HuH-7.5 (cell line): ENCODE results near the gene PCGF2.

ENCODE experiments used
- DNase-seq: peaks from one replicate; pipeline ENCODE4 v3.0.0; 2011; ENCODE audit warnings: low spot score

Gene PCGF2

DNA sequence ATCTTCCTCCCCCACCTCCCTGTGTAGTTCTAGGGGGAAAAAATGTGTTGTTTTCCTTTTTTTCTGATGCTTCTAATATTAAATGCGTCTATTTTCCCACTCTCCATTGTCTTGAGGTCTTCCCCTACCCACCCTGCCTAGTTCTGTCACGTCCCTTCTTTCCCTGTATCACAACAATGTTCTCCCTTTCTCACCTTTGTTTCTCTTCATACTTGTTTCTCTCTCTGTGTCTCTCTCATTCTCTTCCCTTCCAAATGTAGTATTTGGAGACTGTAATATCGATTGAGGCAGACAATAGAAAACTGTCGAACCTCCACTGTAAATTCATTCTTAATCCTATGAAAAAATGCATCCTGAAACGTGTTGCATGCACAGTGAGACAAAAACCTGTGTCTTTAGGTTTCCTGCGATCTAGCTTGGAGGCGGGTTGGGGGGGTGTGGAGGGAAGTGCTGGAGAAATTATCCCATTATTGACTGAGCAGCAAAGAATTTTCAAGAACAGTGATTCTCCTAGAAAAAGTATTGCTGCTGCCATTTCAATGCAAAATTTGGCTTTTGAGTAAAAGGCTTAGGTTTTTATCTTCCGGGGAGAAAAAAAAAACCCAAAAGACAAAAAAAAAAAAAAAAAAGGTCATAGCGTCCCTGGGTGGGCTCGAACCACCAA is 3.1 kb upstream of the PCGF2 start:
- DNase-seq = no peak

DNA sequence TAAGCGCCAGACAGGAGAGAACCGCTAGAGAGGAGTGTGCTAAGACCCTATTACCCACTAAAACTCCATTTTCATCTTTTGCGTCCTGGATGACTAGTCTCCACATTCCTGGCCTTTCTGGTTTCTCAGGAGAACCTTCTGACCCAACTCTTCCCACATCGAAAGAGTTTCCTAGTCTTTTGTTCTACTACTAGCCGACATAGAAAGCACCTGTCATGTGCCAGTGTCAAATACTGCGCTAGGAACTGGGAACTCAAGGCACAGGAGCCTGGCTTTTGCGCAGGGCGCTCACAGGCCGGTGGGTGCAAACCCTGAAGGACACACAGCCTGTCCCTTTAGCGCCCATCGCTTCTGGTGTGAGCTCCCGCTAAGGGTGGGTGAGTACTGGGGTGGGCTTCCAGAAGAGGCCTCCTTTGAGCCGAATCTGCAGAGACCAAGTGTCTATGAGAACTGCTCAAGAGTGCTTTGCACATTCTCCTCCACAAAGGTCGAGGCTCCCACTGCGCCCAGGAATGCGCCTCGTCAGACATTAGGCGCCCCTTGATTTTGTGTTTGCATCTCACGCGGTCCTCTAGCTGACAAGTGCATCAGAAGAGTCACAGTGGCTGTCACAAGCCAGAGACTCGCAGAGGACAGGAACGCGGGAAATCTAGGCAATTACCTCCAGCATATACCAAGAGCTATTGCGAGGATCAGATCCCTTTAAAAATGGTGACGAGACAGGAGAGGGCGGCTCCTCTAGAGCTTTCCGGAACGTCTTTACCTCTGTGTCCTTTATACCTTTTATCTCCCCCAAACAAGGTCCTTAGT is 2.4 kb upstream of the PCGF2 start:
- DNase-seq = no peak

DNA sequence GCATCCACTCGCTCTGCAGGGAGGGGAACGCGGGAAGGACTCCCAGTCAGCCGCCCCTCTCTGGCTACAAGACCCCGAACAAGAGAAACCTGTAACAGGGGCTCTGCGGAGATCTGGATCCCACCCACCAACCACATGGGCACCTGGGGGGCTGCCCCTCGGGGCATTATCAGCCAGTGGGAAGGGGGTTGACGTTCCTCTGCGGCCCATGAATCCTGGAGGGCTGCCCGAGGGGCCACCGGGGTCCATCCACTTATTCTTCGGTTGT is 1.8 kb upstream of the PCGF2 start:
- no peak for DNase-seq

DNA sequence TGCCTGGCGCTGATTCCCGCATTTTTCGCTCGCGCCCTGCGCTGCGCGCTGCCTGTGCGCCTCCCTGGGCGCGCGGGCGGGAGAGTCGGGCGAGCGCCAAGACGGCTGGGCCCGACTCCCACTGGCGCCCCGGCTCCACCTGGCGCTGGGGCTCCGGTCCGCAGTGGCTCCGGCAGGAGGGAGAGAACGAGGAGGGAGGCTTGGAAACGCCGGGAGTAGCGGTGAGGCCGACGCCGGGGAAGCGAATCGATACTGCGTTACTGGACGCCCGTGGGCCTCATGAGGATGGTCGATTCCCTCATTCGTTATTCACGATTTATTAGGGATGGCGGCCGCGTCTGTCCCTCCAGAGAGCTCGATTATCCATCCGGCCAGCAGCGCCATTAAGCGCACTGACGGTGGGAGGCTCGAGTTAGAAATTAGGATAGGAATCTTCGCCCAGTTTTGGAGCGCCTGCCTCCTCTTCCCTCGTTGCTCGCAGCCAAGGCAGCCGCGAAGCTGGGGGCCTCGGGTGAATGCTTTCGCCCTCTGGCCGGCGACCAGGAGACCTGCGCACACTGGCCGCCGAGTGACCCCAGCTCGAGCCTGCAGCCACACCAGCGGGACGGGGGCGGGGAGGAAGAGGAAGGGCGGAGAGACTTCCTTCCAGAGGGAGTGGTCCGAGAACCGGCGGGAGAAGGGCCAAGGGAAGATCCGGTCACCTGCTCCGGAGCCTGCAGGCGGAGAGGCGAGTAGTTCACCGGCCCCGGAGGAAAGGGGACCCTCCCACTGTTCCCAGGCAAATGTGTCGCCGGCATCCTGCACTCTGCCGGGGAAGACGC is 1.3 kb upstream of the PCGF2 start:
- peak; percentile 50 for DNase-seq

DNA sequence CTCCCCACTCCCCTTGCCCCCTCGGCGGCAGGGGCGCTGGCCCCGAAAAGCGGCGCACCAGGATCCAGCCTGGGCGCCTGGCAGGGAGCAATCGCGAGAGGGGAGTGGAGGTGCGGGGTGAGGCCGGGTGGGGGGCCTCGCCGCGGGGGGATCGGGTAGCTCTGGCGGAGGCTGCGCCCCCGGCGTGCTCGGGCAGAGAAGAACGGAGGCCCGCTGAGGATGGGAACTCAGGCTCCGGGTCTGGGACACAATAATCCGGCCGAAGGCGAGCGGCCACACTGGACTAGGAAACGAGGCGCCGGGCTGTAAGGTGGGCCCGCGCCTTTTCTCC is 721 bp upstream of the PCGF2 start:
- no peak for DNase-seq

DNA sequence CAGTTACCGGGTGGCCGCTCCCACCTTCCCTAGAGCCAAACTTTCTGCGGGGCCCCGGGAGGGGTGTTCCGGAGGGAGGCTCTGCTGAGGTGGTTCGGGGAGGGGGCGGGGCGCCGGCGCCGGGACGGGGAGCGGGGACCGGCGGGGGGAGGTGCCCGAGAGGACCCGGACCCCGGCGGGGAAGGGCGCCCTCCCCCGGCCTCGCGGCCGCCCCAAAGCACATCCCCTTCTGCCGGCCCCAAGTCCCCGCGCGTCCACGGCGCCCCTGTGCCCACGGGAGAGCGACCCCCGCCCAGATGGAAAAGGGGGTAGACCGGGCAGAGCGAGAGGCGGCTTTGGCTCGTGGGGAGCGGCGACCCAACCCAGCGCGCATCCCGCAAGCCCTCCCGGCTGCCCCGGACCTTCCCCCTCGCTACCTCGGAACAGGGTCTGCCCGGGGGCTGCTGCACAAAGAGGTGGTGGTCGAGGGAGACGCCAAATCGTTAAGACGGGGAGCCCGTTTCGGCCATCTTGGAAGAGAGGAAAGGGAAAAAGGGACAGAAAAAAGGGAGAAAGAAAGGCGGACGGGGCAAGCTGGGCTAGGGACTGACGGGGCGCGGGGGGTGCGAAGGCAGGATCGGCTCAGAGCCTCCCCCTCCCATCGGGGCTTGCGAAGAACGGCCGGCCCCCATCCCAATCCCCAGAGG is 530 bp downstream of the PCGF2 start:
- no peak for DNase-seq

DNA sequence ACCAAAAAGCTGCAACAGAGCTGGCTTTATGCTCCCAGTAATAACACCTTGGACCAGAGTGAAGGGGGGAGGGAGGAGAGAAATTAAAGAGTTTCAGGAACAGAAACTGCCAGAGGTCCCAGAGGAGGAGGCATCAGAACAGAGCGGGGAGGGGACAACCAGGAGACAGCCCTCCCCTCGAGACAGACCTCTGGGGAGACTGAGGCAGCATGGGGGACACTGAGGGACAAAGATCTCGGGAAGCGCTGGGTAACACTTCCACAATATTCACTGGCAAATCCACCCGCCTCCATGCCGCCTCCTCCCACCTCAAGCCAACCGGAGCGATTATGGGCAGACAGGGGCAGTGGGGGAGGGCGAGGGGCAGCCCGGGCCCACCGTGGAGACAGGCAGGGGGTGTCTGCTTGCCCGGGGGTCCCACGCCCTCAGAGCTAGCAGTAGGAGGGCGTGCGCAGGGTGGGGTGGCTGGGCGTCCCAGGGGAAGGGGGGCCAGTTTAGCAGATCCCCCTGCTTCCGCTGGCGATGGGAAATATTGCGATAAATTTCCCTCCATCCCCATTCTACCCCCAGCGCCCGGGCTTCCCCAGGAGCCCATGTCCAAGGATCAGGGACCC is 1.2 kb downstream of the PCGF2 start:
- DNase-seq = no peak

DNA sequence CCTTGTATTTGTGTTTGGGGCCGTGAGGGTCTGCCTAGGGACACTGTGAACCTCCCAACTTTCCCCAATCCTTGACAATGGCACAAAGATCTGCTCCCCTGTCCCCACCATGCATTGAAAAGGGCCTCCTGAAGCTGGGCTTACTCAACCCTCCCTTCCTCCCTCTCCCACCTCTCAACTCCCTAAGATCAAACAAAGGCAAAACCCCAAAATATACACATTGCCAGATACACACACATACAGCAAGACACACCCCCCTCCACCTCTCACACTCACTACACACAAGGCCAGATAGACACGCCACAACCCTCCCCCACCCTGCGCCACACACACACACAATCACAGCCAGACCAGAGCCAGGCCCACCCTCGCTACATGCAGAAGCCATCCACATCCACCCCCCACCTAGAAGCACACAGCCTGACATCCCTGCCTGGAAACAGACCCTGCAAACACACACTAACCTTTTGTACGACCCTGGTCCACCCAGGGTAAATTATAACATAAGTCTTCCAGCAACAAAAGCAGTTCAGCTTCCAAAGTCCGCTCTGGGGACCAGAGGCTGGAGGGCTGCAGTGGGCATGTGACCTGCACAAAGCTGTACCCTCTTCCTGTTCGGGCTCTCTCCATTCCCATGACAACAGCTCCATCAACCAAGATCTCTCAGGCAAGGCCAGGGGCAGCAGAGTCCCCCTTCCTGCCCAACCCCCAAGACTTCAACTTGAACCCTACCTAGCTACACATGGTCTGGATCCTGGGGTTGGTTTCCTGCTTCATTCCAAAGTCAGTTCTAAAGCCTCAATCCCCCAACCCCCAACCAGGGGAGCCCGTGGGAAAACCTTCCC is 1.9 kb downstream of the PCGF2 start:
- DNase-seq = no peak

DNA sequence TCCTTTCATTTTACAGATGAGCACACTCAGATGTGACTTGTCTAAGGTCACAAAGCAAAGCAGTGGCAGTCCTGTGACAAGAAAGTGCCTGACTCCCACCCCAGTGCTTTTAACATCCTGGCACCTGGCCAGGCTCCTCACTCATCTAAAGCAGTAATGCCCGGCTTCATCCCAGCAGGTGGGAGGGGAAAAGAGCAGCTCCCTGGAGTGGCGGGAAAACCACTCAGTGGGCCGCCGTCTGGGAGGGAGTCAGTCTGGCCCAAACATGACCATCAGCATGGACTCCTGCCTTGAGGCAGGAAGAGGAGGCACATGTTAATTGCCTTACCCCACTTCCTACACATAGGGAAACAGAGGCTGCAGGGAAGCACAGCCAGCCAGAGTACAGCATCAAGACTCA is 2.6 kb downstream of the PCGF2 start:
- no peak for DNase-seq

DNA sequence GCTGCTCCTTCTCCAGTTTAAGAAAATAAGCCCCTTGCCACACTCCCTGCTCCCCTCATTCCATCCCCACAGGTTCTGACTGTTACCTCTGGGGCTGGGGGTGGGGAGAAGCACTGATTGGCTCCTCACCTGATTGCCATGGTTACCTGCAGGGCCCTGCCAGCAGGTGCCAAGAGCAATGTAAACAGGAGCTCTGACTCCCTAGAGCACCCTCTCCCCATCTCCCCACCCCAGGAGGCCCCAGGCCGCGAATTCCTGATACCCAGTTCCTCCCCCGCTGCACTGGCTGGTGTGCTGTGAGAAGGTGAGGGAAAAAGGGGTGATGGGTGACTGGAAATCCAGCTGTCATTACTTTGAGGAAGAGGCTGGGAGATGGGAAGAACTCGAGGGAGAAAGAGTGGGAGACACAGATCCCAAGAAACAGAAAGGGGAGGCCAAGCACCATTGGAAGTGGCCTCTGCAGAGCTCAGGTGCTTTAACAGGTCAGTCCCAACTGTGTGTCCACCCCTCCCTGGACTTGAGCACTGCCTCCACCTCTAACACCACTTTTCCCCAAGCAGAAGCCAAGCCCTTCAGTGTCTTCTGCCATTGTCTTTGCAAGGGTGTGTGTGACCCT is 4.5 kb downstream of the PCGF2 start:
- no peak for DNase-seq

DNA sequence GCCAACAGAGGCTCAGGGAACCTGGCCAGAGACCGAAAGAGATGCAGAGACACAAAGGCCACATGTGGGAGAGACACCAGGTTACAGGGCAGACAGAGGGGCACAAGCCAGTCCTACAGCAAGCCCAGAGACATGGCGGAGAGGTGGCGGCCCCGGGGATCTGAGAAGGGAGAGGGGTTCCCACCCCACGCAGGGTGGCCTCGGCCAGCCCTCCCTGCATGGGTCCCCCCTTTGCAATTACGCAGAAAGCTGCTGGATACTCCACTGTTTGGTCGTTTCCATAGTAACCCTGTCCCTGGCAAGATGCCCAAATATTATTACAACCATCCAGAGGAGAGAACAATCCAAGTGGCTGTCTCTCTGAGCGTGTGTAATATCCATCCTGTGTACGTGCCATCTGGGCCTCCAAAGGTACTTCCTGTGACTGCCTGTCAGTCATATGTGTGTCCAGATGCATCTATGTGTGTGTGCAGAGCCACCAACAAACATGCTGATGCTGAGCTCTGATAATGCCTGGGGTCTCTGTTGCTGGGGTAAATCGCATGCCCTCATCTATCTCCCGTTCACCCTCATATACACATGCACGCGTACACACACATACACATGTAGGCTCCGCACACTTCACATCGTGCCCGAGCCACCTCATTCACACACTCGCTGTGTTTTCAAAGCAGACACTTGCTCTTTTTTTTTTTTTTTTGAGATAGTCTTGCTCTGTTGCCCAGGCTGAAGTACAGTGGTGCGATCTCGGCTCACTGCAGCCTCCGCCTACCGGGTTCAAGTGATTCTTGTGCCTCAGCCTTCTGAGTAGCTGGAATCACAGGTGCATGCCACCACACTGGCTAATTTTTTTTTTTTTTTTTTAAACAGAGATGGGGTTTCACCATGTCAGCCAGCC is 5.5 kb downstream of the PCGF2 start:
- DNase-seq = no peak

DNA sequence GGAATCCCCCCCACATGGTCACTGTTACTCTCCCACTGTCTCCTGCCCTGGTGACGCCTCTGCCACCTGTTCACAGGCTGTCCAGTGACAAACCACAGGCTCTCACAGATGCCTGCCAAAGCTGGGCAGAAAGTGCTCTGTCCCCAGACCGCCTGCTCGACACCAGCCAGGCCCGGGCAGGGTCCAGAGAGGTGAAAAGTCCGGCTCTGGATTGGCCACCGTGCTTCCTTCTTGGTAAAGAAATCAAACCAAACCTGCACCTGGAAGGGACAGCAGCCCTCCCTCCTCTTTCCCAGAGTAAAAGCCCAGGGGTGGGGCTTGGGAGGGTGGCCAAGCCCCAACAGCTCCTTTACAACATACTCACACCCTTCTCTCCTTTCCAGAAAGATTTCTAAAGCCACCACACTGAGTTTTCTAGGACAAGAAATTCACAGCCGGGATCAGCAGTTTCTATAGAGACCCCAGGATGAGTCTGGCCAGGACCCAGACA is 6.2 kb downstream of the PCGF2 start:
- DNase-seq = no peak

DNA sequence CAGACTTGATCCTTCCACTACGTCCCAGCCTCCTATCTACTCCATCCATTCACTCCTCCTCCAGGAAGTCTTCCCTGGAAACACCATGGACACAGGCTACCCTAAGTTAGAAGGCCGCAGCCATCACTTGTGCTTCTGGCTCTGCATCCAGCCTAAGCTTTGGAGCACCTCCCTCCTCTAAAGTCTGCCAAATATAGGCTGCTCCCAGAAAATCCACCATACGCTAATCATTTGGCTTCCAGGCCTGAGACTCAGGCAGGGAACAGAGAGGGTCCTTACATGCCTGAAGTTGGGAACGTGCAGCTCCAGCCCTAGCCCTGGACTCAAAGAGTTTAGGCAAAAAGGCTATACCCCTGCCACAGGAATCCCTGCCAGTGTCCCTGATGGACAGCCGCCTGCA is 6.7 kb downstream of the PCGF2 start:
- no peak for DNase-seq

DNA sequence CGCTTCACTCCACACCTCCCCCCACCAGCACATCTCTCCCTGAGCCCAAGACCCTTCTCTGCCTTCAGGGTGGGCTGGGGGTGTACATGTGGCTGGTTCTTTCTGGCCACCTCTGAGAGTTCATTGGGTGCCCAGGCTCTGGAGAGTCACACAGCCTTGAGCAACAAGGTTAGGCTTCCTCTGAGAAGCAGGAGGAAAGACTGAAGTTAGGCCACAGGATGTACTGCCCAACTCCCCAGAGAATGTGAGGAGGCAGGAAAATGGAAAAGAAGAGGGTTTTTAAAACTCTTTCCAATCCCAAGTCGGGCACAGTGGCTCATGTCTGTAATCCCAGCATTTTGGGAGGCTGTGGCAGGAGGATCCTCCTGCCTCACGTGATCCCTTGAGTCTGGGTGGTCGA is 7.3 kb downstream of the PCGF2 start:
- no peak for DNase-seq

DNA sequence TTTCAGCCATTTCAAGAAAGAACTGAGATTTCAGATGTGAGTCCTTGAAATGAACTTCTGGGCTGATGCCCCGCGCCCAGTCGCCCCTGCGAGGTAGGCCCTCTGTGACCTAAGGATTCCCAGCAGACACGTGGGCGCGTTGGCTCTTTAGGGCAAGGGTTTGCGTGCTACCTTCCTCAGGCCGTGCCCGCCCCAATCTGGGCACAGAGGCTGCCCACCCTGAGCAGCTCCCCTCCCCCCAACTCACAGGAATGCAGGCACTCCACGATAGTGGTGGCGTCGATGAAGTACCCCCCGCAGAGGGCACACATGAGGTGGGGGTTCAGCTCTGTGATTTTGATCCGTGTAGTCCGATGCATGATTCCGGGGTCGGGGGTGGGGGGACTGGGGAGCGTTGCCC is 8.1 kb downstream of the PCGF2 start:
- DNase-seq = no peak

DNA sequence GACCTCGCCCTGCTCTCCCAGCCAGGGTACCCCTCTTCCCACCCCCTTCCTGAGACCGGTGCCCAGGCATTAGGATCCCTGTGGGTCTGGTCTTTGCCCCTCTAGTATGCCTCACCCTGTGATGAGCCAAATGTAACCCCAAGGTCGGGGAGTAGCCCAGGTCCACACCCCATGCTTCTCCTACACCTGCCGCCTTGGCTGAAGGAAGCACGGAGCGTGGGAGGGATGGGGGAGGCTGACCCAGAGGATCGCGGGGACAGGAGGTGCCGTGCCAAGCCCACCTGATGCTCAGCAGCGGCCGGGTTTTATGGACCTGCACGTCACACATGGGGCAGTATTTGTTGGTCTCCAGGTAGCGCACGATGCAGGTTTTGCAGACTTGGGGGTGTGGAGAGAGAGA is 8.8 kb downstream of the PCGF2 start:
- no peak for DNase-seq

DNA sequence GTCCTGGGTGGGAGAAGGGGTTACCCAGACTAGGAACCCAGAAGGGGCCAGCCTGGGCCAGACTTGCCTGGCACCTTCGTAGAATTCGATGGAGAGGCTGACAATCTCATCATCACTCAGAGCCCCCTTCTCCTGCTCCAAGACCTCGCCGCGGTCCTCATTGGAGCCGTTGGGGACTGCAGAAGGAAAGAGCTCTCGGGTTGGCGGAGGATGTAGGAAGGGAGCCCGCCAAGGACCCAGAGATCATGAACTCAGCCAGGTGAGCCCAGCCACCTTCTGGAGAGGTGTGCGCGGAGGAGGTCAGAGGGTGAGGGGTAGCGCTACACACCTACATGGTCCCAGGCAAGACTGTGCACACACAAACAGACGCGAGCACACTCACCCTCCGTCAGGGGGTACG is 9.4 kb downstream of the PCGF2 start:
- no peak for DNase-seq

DNA sequence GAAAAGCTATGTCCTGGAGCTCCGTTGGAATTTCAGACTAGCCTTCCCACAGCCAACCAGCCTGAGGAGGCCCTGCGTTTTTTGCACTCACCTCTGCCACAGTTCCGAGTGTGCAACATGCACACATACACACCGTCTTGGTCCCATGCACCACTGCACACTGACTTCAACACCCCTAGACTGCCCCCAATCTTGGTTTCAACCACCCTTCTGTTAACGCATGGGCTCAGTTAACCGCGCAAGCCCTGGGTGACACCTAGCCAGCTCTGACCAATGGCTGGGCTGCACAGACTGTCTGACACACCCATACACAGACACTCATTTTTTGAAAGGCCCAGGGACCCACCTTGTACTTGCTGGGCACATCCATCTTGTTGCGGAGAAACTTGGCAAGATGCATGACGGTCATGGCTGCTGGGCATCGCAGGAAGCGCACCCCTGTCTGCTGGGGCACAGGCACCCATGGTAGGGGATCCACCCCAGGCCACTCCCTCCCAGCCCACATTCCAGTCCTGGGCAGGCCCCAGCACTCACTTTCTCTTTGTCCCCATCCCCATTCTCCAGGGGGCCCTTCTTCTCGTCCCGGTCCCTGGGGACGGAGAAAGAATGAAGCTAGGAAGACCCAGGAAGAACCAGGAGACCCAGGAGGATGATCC is 10.0 kb downstream of the PCGF2 start:
- no peak for DNase-seq
